KG1 (cell line): ENCODE measurements around the gene EFNA5.

Experiments
- DNase-seq: peaks from one replicate; lab custom pipeline; 2025; lab: John Stamatoyannopoulos, UW

Gene EFNA5

GRCh38 chr5:107603349-107603748 is 67.4 kb downstream of the EFNA5 start:
- DNase-seq = no peak

- DNase-seq = no peak
Observed at GRCh38 chr5:107602896-107603295, 67.8 kb downstream of the EFNA5 start.

GRCh38 chr5:107601076-107601475 is 69.7 kb downstream of the EFNA5 start:
- DNase-seq = no peak

- no peak for DNase-seq
Observed at GRCh38 chr5:107598958-107599357, 71.8 kb downstream of the EFNA5 start.

GRCh38 chr5:107597803-107598202 is 72.9 kb downstream of the EFNA5 start:
- no peak for DNase-seq

GRCh38 chr5:107597247-107597646 is 73.5 kb downstream of the EFNA5 start:
- no peak for DNase-seq

- DNase-seq = no peak
Observed at GRCh38 chr5:107594253-107595045, 76.3 kb downstream of the EFNA5 start.

- DNase-seq = no peak
Observed at GRCh38 chr5:107593009-107593408, 77.7 kb downstream of the EFNA5 start.

- DNase-seq = no peak
Observed at GRCh38 chr5:107592515-107592914, 78.2 kb downstream of the EFNA5 start.

- no peak for DNase-seq
Observed at GRCh38 chr5:107590686-107591085, 80.1 kb downstream of the EFNA5 start.

- DNase-seq = no peak
Observed at GRCh38 chr5:107589520-107590193, 81.1 kb downstream of the EFNA5 start.

- DNase-seq = no peak
Observed at GRCh38 chr5:107582625-107583024, 88.1 kb downstream of the EFNA5 start.

GRCh38 chr5:107580889-107581820 is 89.6 kb downstream of the EFNA5 start:
- no peak for DNase-seq

GRCh38 chr5:107578051-107578635 is 92.6 kb downstream of the EFNA5 start:
- DNase-seq = no peak

- no peak for DNase-seq
Observed at GRCh38 chr5:107577394-107577950, 93.3 kb downstream of the EFNA5 start.

- no peak for DNase-seq
Observed at GRCh38 chr5:107576736-107577393, 93.9 kb downstream of the EFNA5 start.

GRCh38 chr5:107576155-107576554 is 94.6 kb downstream of the EFNA5 start:
- no peak for DNase-seq

- no peak for DNase-seq
Observed at GRCh38 chr5:107574287-107574686, 96.5 kb downstream of the EFNA5 start.

- no peak for DNase-seq
Observed at GRCh38 chr5:107572715-107573368, 97.9 kb downstream of the EFNA5 start.
